IMR-90 (cell line): Measurements from ENCODE around the gene ZDHHC1. TPM values are rescaled to one million over a fixed set of nuclear protein-coding genes. Genes with fewer than 3 reads are reported as not detected.
A peak's percentile ranks its signal among the peaks of the same experiment; 100 is the strongest.

Experiments
- ATAC-seq: fragments of 200-7000 bp; cut with Tn5 transposase; 2 replicates; pipeline ENCODE4 v1.9.1; 2020; ENCODE audit warnings: low read depth, mild to moderate bottlenecking, moderate library complexity
- BruUV-seq: library from RNA; stranded (reverse); fragments of 400-500 nt; replicated peaks from 2 replicates; lab custom pipeline; 2021; lab: Mats Ljungman, UMichigan
- CTCF ChIA-PET: fragments of 300-600 bp; formaldehyde crosslinking; extraction: SDS; loops from one replicate; lab custom pipeline; 2021; ENCODE audit warnings: antibody characterized with exemption; lab: Yijun Ruan, JAX
- POLR2A ChIA-PET: fragments of 300-600 bp; sonication (Branson Sonifier 250); formaldehyde crosslinking; loops from one replicate; lab custom pipeline; 2022; ENCODE audit warnings: antibody characterized with exemption; ENCODE audit not compliant: unreplicated experiment; lab: Charles Lee
- DNase-seq: peaks from one replicate; pipeline ENCODE4 v3.0.0; 2013
- H2AFZ ChIP-seq: replicated peaks from 2 replicates; pipeline ENCODE3; 2013; ENCODE audit warnings: low read length, mild to moderate bottlenecking; ENCODE audit not compliant: poor library complexity
- H2AK5ac ChIP-seq: 2 replicates; pipeline ENCODE4 v1.6.1; 2013; ENCODE audit warnings: low read depth, low read length, inconsistent platforms
- H2AK9ac ChIP-seq: replicated peaks from 2 replicates; pipeline ENCODE3; 2013; ENCODE audit warnings: mild to moderate bottlenecking, low read depth, low read length, moderate library complexity; ENCODE audit not compliant: poor library complexity
- H2BK120ac ChIP-seq: 2 replicates; pipeline ENCODE4 v1.6.1; 2013; ENCODE audit warnings: low read depth, low read length, inconsistent platforms
- H2BK15ac ChIP-seq: 3 replicates; pipeline ENCODE4 v1.6.1; 2013; ENCODE audit warnings: low read depth, low read length, inconsistent platforms
- H2BK20ac ChIP-seq: 2 replicates; pipeline ENCODE4 v1.6.1; 2013; ENCODE audit warnings: low read depth, mild to moderate bottlenecking, inconsistent platforms, low read length, moderate library complexity
- H2BK5ac ChIP-seq: 2 replicates; pipeline ENCODE4 v1.6.1; 2013; ENCODE audit warnings: mild to moderate bottlenecking, low read depth, low read length, inconsistent platforms; ENCODE audit not compliant: poor library complexity, severe bottlenecking
- H3K14ac ChIP-seq: replicated peaks from 2 replicates; pipeline ENCODE4 v1.6.1; 2013; ENCODE audit warnings: low read depth, low read length, inconsistent platforms
- H3K18ac ChIP-seq: 2 replicates; pipeline ENCODE4 v1.6.1; 2013; ENCODE audit warnings: low read depth, low read length, control low read depth
- H3K23ac ChIP-seq: 2 replicates; pipeline ENCODE4 v1.6.1; 2013; ENCODE audit warnings: low read depth, low read length, inconsistent platforms
- H3K27ac ChIP-seq: 2 replicates; pipeline ENCODE4 v1.5.1; 2013; ENCODE audit warnings: mild to moderate bottlenecking, control low read depth, low read length; ENCODE audit not compliant: insufficient read depth
- H3K27me3 ChIP-seq: 2 replicates; pipeline ENCODE4 v1.6.1; 2013; ENCODE audit warnings: low read length; ENCODE audit not compliant: control insufficient read depth, insufficient read depth
- H3K36me3 ChIP-seq: 2 replicates; pipeline ENCODE4 v1.6.1; 2013; ENCODE audit warnings: low read length, mixed read lengths; ENCODE audit not compliant: control insufficient read depth, insufficient read depth
- H3K4ac ChIP-seq: 2 replicates; pipeline ENCODE4 v1.6.1; 2013; ENCODE audit warnings: low read depth, low read length, inconsistent platforms
- H3K4me1 ChIP-seq: 2 replicates; pipeline ENCODE4 v1.6.1; 2013; ENCODE audit warnings: low read length, mixed read lengths; ENCODE audit not compliant: control insufficient read depth, insufficient read depth
- H3K4me2 ChIP-seq: 2 replicates; pipeline ENCODE4 v1.6.1; 2013; ENCODE audit warnings: low read depth, mild to moderate bottlenecking, control low read depth, low read length, moderate library complexity
- H3K4me3 ChIP-seq: 2 replicates; pipeline ENCODE4 v1.5.1; 2013; ENCODE audit warnings: low read depth, mild to moderate bottlenecking, control low read depth, low read length, moderate library complexity; ENCODE audit not compliant: insufficient read depth
- H3K56ac ChIP-seq: 2 replicates; pipeline ENCODE4 v1.6.1; 2013; ENCODE audit warnings: low read length, inconsistent platforms; ENCODE audit not compliant: insufficient read depth; ENCODE audit errors: extremely low read depth
- H3K79me1 ChIP-seq, 2 experiments: 2 replicates each; pipeline ENCODE4 v1.6.1; 2013; ENCODE audit warnings: low read length in 2 of 2, inconsistent platforms in 1 of 2, low read depth in 1 of 2
- H3K9ac ChIP-seq: 2 replicates; pipeline ENCODE4 v1.6.1; 2013; ENCODE audit warnings: low read depth, low read length, control low read depth
- H3K9me1 ChIP-seq: 2 replicates; pipeline ENCODE4 v1.6.1; 2013; ENCODE audit warnings: low read length, inconsistent platforms; ENCODE audit not compliant: insufficient read depth
- H3K9me3 ChIP-seq: 2 replicates; pipeline ENCODE4 v1.6.1; 2013; ENCODE audit warnings: low read length; ENCODE audit not compliant: control insufficient read depth, insufficient read depth
- H4K20me1 ChIP-seq: 2 replicates; pipeline ENCODE4 v1.6.1; 2013; ENCODE audit warnings: low read length, inconsistent platforms; ENCODE audit not compliant: insufficient read depth
- H4K5ac ChIP-seq: 2 replicates; pipeline ENCODE4 v1.6.1; 2013; ENCODE audit warnings: mild to moderate bottlenecking, low read depth, low read length, control low read depth
- H4K8ac ChIP-seq, 2 experiments: 2 replicates each; pipeline ENCODE4 v1.6.1; 2013; ENCODE audit warnings: low read depth in 2 of 2, low read length in 2 of 2, control low read depth in 1 of 2, inconsistent platforms in 1 of 2
- H4K91ac ChIP-seq: 2 replicates; pipeline ENCODE4 v1.6.1; 2013; ENCODE audit warnings: low read depth, low read length, inconsistent platforms; ENCODE audit not compliant: insufficient read depth
- MAFK ChIP-seq: IDR thresholded peaks from 2 replicates; pipeline ENCODE4 v1.6.1; 2012; ENCODE audit warnings: low read depth, low read length, improper control_type of control experiment
- RCOR1 ChIP-seq: IDR thresholded peaks from 2 replicates; pipeline ENCODE4 v1.6.1; 2012; ENCODE audit warnings: mild to moderate bottlenecking, low read length, improper control_type of control experiment; ENCODE audit not compliant: insufficient replicate concordance
- WGBS, 2 experiments: methylation state at CpG; one replicate each; pipeline versions ENCODE4 v1.1.5 to v1.1.7; 2013; ENCODE audit warnings: missing lambda C conversion rate in 2 of 2; ENCODE audit not compliant: insufficient read length in 1 of 2; ENCODE audit errors: extremely low coverage in 2 of 2; 5-methylcytosine and 5-hydroxymethylcytosine counted together
- dilution Hi-C: fragments of 300-500 bp; cut with HindIII; formaldehyde crosslinking; loops from one replicate; pipeline ENCODE4 v1.14.3; 2018; ENCODE audit warnings: low sequenced_read_pairs; ENCODE audit not compliant: unreplicated experiment
- in situ Hi-C: fragments of 300-500 bp; cut with MboI; formaldehyde crosslinking; loops from 3 replicates; pipeline ENCODE4 v1.14.3; 2019; ENCODE audit warnings: low sequenced_read_pairs, inconsistent platforms, mixed read lengths
- intact Hi-C: fragments of 100-400 bp; cut with micrococcal nuclease; formaldehyde crosslinking; loops from 2 replicates; pipeline ENCODE4 v1.10.0; 2022
- polyA plus RNA-seq, 3 experiments: library from polyadenylated mRNA; depleted of rRNA; stranded (reverse); fragments of >200 nt; gene quantifications; 2 replicates each; pipeline ENCODE4 v1.2.3, GENCODE V29; 2012; ENCODE audit warnings: low replicate concordance in 1 of 3
- total RNA-seq: library from RNA; depleted of rRNA; stranded (reverse); fragments of >200 nt; gene quantifications from 2 replicates; pipeline ENCODE4 v1.2.3, GENCODE V29; 2012

ZDHHC1 gene
- total and polyA plus RNA-seq, 2 of the 4 experiments (the other 2 are of a cell fraction) = 2.0 to 5.9 TPM

GRCh38 chr16:67457611-67458010, 41.3 kb upstream of the ZDHHC1 start:
- Histone ChIP-seq H3K4me1 (peaks cover 27% of the 10 kb centered on the region), H3K9me3 (no peaks in the 10 kb centered on the region), H3K27me3 (no peaks in the 10 kb centered on the region), H3K14ac (no peak overlapping the region), H2BK120ac (no peak overlapping the region), H3K9ac (peak overlapping the region; percentile 44; the same call in 1 of the 2 replicates), H2AK5ac (peak overlapping the region; percentile 66; the same call in 1 of the 2 replicates), H3K4me2 (no peak overlapping the region), H2BK15ac (no peak overlapping the region), H3K23ac (no peak overlapping the region), H3K18ac (no peak overlapping the region), H3K4me3 (no peak overlapping the region), H3K9me1 (peaks cover 19% of the 10 kb centered on the region), H2BK5ac (no peak overlapping the region), H3K36me3 (peaks cover 13% of the 10 kb centered on the region), H3K4ac (no peak overlapping the region; the same call in 1 of the 2 replicates), H2BK20ac (no peak overlapping the region), H4K91ac (no peak overlapping the region), H4K20me1 (peaks cover 91% of the 10 kb centered on the region), H4K5ac (no peak overlapping the region; the same call in 1 of the 2 replicates), H3K56ac (no peak overlapping the region), H4K8ac (no peak overlapping the region; a peak in 1 of 4 replicates), H2AFZ (peak overlapping the region; percentile 8), H2AK9ac (peak overlapping the region; percentile 58), H3K27ac (no peak overlapping the region), H3K79me1 (peaks cover 9 to 90% of the 10 kb centered on the region in 2 experiments)
- no TSS peak for BruUV-seq
- intact Hi-C loops = no loop called here
- dilution Hi-C loops = no loop called here
- CTCF ChIA-PET = interaction anchor here (1.8 kb wide), 1 partner anchor 8 kb away, joined by 9 read pairs; no protein-coding TSS in a partner anchor
- no peak for TF ChIP-seq RCOR1
- peak; percentile 56; the same call in 1 of the 2 replicates for TF ChIP-seq MAFK
- ATAC-seq = no peak
- in situ Hi-C loops = loop anchor here (10.0 kb wide), 2 partner anchors 203 to 493 kb away; partner anchors contain the start of gene CES3
- DNase-seq = no peak
- POLR2A ChIA-PET = no interaction called here
- 51% methylated on average over 4 of the region's 7 CpGs; no CpG with 5 or more reads in 1 of the 2 experiments for WGBS, 2 experiments
